HG03280 (cell line): Measurements from ENCODE around the gene THSD7A.

Source experiments
- ATAC-seq: cut with Tn5 transposase; IDR thresholded peaks from one replicate; pipeline ENCODE4 v1.9.1; 2021; ENCODE audit warnings: mild to moderate bottlenecking, moderate library complexity; ENCODE audit not compliant: unreplicated experiment

Gene THSD7A

GRCh38 chr7:11343818-11344413 lies 488.1 kb downstream of the THSD7A start:
- peak; percentile 51 for ATAC-seq

GRCh38 chr7:11343136-11343535 lies 488.9 kb downstream of the THSD7A start:
- no peak for ATAC-seq

GRCh38 chr7:11341285-11341944 lies 490.6 kb downstream of the THSD7A start:
- no peak for ATAC-seq

GRCh38 chr7:11336432-11336831 lies 495.6 kb downstream of the THSD7A start:
- no peak for ATAC-seq

GRCh38 chr7:11335947-11336346 lies 496.1 kb downstream of the THSD7A start:
- ATAC-seq = no peak

- peak; percentile 67 for ATAC-seq
Measured at GRCh38 chr7:11332865-11333228, 499.2 kb downstream of the THSD7A start.

- peak; percentile 96 for ATAC-seq
Measured at GRCh38 chr7:11332186-11332864, 499.7 kb downstream of the THSD7A start.

- ATAC-seq = no peak
Measured at GRCh38 chr7:11331128-11332102, 500.6 kb downstream of the THSD7A start.

GRCh38 chr7:11330717-11331116 lies 501.3 kb downstream of the THSD7A start:
- ATAC-seq = no peak

GRCh38 chr7:11330208-11330607 lies 501.8 kb downstream of the THSD7A start:
- ATAC-seq = no peak

- no peak for ATAC-seq
Measured at GRCh38 chr7:11329626-11330025, 502.4 kb downstream of the THSD7A start.

- no peak for ATAC-seq
Measured at GRCh38 chr7:11328309-11328708, 503.7 kb downstream of the THSD7A start.

- ATAC-seq = no peak
Measured at GRCh38 chr7:11327633-11328032, 504.4 kb downstream of the THSD7A start.
